Islet of Langerhans (tissue), 1 donor: ENCODE data around the gene TAS2R41.

Experiments used
- FAIRE-seq: peaks from one replicate; lab custom pipeline; 2011; peaks lifted over from hg19 to GRCh38; lab: Jason Lieb, UNC

Gene TAS2R41, protein sequence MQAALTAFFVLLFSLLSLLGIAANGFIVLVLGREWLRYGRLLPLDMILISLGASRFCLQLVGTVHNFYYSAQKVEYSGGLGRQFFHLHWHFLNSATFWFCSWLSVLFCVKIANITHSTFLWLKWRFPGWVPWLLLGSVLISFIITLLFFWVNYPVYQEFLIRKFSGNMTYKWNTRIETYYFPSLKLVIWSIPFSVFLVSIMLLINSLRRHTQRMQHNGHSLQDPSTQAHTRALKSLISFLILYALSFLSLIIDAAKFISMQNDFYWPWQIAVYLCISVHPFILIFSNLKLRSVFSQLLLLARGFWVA

DNA sequence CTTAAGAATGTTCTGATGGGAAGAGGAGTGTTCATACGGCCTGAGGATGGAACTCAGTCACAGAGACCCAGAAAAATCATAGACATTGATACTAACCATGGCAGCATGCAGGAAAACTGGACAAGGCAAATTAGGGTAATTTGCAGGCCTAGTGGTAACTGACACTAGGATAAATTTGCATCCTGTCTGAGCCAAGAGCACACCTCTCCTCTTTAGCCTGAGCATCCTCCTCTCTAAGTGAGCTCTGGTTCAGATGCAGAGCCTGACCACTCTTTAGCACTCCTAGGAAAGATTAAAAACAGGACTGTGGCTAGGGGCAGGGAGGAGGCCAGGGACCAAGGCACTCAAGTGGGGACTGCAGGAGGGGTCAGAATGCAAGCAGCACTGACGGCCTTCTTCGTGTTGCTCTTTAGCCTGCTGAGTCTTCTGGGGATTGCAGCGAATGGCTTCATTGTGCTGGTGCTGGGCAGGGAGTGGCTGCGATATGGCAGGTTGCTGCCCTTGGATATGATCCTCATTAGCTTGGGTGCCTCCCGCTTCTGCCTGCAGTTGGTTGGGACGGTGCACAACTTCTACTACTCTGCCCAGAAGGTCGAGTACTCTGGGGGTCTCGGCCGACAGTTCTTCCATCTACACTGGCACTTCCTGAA lies at the start of gene TAS2R41:
Gene TAS2R41, plus strand, starts transcription at position 373 of the 650 bp plus-strand sequence. Its CDS starts 0 bp downstream, at position 373.
- no peak for FAIRE-seq

DNA sequence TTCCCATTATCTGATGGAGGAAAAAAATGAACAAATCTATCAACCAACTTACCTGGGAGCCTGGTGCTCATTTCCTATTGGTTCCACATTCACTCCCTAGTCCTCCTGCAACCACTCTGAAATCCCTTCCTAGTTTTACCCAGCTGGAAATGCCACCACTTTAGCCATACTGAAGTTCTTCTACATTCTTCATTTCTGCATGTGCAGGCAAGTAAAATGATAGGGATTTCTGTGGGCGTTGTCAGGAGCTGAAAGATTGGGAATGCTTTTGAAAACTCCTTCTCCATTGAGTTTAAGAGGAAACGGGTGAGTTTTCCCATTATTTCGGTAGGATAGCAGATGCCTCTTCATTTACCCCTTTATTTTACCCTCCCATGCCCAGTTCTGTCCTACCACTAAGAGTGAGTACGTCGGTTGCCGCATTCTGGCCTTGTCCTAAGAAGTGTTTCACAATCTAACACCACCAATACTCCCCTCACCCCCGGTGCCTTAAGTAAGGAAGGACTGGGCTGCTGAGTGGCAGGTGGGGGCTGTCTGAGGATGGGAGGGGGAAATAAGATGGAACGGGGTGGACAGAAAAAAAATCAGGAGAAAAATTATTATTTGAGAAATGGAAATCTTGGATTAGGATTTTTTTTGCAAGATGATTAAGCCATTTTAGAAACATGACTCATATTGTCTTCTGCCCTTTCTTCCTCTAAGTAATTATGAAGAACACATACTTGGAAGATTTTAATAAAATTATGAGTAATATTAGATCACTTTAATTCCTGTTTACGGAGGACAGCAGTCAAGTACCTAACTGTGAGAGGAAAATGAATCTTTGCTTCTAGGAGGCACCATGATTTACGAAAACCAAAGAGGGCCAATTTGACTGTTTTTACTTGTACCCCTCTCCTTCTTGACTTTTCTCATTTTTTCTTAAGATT lies 47.6 kb upstream of the TAS2R41 start:
- no peak for FAIRE-seq

DNA sequence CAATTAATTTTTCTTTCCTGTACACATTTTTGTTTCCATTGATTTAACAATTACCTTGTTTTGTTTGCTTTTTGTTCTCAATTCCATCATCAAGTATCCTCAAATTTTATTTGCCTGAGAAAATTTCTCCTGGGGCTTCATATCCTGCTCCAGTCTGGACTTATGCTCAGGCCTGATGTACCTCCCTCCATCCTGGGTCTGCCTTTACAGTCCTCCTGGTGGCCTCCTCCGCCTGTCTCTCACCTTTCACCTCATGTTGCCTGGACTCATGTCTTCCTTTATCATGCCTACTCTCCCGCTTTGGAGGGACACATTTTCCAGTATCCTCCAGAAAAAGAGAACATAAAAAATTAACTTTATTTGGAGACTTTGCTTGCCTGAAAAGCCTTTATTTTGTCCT lies 46.6 kb upstream of the TAS2R41 start:
- FAIRE-seq: no peak

DNA sequence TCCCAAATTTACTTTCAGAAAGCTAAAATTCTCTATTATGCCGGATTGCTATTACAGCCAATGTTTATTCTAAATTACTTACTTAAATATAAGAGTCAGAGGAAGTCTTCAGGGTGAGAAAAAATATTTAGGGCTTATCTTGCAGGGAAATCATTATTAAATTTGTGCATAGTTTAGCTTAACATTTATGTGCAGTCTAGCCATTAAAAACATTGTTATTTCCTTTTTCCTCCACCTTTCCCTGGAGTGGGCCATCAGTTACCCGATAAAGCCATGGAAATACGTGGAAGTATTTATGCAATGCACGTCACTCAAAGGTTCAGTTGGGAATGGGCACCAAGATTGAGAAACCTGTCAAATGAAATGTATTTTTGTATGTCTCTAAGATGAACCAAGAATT lies 43.9 kb upstream of the TAS2R41 start:
- no peak for FAIRE-seq

DNA sequence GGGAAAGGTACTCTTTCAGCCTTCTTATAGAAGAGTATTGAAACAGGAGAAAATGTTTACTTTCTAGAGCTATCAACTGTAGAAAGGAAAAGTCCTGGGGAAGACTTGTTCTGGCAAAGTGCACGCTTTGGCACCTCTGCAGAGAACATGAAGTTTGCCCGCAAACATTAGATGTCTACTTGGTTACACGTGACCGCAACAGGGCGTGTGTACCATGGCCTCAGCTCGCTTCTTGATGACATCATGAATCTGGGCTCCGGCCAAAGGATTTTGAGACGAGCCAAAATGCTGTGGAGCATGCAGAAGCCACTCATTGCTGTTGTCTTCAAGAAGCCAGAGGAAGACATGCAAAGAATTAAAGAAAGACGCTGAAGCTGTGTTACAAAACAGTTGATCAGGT lies 43.0 kb upstream of the TAS2R41 start:
- no peak for FAIRE-seq

DNA sequence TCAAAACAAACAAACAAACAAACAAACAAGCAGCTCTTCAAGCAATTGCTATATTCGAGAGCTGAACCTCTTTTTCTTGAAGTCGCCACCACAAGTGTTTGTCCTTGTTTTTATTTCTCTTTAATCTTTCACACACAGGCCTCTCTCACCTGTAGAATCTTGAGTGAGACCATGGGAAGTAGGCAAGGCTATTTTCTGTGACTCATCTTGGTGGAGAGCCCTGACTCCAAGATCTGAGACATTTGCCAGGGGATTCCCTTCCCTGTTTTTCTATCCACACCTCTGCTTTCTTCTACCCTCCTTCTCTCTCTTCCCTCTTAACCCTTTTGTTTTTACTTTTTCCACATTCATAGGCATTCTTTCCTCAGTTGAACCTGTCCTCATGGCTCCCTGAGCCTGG lies 42.4 kb upstream of the TAS2R41 start:
- FAIRE-seq: no peak

DNA sequence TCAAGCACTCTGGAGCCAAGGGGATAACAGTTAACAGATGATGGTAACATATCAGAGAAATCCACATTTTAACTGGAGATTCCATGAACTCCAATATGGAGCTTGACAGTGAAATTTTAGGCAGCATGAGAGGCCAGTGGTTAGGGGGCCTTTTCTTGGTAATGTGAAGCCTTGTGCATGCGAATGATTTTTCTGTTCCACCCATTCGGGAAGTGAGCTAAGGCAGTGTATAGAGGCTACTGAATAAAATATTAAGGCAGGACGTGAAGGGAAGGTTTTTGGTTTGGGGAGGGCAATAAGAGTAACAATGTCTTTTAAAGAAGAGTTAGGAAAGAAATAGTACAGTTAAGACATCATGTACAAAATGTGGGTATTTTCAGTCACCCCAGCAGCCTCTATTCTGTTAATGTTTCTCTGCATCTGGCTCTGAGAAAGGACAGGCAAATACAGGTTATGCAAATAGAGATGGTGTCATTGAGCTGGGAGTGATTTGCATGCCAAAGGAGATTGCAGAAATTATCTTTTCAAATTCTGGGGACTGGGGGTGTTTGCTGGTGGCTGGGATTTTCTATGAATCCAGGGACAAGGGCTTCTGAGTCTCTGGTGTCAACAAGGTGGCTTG lies 41.2 kb upstream of the TAS2R41 start:
- no peak for FAIRE-seq

DNA sequence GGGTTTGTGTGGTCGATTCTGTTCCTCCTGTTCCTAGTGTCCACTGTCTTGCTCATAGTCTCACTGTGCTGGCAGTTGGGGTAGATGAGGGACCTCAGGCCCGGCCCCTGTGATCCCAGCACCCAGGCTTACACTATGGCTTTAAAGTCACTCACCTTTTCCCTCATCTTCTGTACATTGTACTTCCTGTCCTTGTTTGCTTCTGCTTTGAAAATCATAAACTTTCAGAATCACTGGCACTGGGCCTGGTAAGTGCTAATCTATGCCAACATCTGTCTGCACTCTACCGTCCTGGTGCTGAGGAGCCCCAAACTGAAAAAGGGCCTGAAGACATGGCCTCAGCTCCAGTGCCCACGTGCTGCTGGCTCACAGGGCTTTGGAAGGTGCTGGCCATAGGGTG lies 40.1 kb upstream of the TAS2R41 start:
- FAIRE-seq: no peak

DNA sequence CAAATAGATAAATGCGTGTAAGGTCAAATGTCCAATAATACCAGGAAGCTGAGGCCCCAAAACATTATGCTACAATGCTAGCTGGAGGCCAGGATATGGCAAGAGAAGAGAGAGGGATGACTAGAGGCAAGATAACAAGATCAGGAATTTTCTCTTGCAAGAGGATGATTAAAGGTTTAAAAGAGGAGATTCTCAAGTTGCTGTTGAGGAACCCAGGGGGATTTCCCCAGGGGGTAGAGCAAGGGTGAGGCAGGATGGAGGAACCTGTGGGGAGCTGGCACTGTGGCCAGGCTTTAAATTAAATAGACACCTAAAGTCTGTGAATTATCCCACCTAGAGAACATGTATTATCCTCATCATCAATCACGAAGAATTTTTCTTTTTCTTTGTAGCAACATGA lies 37.8 kb upstream of the TAS2R41 start:
- no peak for FAIRE-seq

DNA sequence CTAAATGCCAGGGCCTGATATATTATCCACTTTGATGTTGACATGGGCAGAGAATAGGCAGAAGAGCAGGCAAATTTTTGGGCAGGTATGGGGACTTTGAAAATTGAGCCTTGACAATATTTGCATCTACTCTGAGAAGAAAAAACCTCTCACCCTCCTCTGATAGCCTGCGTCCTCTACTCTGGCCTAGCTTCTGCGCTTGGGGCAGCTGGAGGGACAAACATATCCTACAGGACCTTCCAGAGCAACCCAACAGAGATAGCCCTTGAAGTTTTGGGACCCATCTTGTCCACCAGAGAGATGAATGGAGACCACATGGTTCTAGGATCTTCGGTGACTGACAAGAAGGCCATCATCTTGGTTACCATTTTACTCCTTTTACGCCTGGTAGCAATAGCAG lies 34.5 kb upstream of the TAS2R41 start, which contains the start of gene TAS2R60:
Gene TAS2R60, plus strand, starts transcription at position 301 of the 400 bp plus-strand sequence. Its CDS starts 0 bp downstream, at position 301.
- no peak for FAIRE-seq

DNA sequence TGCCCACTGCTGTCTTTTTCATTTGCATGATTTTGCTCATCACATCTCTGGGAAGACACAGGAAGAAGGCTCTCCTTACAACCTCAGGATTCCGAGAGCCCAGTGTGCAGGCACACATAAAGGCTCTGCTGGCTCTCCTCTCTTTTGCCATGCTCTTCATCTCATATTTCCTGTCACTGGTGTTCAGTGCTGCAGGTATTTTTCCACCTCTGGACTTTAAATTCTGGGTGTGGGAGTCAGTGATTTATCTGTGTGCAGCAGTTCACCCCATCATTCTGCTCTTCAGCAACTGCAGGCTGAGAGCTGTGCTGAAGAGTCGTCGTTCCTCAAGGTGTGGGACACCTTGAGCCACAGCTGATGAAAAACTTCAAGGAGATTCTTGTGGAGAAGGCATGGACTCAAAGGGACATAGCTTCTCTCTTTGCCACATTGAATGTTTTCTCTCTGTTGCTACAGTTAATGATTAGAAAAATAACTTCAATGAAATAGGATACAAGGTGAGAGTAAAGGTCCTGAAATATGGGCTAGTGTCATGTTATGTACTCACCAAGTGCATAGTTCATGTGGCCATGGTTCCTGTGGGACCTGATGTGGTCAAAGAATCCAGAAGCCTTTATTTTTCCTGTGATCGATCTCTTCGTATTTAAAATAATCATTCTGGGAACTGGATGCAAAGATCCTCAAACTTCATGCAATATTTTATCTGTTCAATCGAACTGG lies 33.5 kb upstream of the TAS2R41 start:
- FAIRE-seq: no peak

DNA sequence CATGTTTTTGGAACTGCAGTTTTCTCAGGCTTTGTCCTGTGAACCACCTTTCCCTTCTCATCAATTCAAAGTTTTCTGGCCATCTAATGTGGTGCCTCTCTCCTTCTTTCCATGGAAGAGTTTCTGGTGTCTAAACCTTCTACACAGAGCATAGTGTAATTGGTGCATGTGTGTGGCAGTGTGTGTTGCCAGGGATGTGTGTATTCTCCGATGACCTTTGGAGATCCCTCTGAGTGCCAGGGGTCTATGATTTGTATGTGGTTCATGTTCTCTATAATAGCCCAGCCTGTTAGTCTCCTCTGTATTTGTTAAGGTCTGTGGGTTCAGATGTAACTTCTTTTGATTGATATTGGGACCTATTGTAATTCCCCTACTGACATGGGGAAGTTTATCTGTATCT lies 32.9 kb upstream of the TAS2R41 start:
- no peak for FAIRE-seq

DNA sequence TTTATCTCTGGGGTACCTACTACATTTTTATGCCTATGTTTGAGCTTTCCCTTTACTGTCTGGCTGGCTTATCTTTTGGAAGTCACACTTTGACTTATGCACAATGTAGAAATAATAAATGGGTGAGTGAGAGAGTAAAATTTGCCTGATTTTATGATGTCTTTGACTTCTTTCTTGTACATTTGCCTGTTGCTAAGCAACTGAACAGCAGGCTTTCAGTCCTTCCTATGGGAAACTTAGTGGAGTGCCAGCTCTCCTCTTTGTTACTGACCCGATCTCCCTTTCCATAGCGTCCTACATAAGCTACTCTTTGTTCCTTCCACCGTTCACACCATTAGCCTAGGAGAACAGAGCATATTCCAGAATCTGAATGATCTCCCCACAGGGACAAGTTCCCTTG lies 30.2 kb upstream of the TAS2R41 start:
- FAIRE-seq: no peak

DNA sequence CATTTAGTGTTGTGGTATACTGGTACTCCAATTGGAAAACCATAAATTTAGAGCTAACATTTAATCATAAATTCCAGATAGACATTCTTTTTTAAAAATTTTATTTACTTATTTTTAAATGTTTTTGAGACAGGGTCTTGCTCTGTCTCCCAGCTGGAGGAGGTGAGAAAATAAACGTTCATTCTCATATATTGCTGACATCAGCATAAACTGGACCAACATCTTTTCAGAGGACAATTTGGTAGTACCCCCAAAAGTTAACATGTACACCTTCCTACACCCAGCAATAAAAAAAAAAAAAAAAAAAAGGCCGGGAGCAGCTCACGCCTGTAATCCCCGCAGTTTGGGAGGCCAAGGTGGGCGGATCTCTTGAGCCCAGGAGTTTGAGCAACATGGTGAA lies 29.2 kb upstream of the TAS2R41 start:
- no peak for FAIRE-seq

DNA sequence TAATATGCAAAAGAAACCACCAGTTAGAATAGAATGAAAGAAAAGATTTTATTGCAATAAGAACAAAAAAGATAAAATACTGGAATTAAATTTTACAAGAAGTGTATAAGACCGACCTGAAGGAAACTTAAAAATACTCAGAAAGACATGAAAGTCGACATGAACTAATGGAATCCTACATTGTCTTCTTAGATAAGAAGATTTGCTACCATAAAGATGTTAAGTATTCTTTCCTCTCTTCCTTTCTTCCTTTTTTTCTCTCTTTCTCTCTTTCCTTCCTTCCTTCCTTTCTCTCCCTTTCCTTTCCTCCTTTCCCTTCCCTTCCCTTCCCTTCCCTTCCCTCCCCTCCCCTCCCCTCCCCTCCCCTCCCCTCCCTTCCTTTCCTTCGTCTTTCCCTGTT lies 27.9 kb upstream of the TAS2R41 start:
- no peak for FAIRE-seq

DNA sequence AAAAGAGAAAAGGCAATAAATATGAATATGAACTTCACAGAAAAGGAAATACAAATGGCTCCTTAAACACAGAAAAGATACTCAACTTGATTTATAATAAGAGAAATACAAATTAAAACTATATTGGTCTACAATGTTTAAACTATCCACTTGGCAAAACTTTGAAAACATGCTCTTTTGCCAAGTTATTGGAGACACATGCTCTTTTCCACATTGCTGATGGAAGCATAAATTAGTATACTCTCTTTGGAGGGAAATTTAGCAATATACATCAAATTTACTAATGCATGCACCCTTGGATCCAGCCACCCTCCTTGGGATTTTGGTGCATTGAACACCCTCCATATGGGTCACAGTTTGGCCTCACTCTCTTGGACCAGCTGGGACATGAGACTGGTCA lies 26.6 kb upstream of the TAS2R41 start:
- FAIRE-seq: no peak

DNA sequence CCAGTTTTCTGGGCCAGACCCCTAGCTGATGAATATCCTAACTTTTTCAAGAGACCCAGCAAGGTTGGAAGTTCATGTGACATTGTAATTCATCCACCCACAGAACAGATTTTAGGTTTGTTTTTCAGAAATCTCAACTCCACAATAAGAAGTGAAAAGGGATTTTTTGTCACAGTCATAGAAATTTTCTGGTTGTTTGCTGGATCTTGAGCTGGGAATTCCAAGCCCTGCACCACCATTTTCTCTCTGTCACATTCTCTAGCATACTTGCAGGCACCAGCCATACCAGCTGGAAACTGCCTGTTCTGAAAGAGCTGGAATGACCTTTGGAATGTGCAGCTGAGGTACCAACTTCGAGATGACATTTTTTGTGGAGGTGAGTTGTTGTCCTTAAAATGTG lies 25.9 kb upstream of the TAS2R41 start:
- no peak for FAIRE-seq

DNA sequence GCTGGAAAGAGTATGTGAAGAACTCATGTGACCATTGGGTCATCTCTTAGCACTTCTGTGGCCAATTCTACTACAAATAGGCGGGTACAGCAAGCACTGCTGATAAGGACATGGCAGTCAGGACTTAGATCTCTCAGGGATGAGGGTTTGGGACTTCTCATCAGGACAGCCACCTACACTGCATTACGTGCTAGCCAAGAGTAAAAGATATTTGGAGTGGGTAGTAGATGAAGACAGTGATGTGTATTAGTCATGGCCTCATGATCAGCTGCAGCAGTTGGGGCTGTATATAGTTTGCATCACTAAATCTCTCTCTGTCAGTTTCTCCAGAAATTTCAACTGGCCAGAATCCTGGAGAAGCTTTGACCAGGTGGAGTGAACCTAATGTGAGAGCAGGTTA lies 25.2 kb upstream of the TAS2R41 start:
- no peak for FAIRE-seq

DNA sequence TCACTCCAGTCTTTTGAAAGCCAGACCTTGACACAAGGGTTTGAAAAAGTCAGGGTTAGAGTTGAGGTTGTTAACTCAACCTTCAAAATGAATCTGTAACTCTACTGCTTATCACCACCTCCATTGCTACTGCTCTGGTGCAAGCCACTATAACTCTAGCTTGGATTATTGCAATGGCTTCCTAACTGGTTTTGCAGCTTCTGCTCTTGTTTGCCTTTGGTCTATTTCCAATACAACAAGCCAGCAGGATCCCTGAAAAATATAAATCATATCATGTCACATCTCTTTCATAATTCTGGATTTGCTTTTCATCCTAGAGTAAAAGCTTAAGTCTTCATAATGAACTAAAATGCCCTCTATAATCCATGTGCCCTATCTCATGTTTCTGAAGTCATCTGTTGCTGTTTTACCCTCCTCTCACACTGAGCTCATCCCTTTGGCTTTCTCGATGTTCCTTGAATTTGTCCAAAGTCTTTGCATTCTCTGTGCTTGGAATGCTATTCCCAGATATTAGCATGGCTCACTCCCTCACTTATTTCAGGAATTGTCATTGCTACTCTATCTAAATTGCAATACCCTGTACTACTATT lies 23.5 kb upstream of the TAS2R41 start:
- no peak for FAIRE-seq

DNA sequence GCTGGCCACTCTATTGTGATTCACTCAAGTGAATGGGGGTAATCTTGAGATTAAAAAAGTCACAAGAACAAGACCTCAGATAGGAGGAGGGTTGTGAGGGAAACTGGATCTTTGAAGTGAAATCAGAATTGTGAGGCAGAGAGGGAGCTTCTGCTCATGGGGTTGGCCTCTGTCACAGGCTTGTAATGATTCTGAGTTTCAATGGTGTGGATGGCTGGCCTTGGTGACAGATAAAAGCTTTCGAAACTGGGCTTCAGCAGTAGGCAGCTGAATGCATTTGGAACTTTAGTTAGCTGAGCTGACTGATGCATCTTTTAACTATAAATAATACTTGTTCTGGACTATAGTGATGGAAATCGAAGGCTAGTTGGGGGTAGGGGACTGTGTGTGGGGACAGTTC lies 22.2 kb upstream of the TAS2R41 start:
- FAIRE-seq: no peak

DNA sequence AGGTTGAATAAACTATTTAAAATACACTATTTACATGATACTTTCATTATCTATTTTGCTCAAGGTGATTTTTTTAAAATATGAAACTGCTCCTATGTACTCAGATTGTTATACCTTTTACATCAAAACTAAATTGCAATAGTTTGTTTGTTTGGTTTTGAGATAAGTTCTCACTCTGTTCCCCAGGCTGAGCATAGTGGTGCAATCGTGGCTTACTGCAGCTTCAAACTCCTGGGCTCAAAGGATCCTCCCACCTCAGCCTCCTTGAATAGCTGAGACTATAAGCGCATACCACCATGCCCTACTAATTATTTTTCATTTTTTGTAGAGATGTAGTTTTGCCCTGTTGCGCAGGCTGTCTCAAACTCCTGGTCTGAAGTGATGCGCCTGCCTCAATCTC lies 21.7 kb upstream of the TAS2R41 start:
- no peak for FAIRE-seq
